PFSK-1 (cell line): Measurements from ENCODE around the gene NHP2.

Experiments used
- FOXP2 ChIP-seq: optimal IDR thresholded peaks from 2 replicates; pipeline ENCODE3; 2011; ENCODE audit warnings: borderline replicate concordance, control low read depth, inconsistent platforms; ENCODE audit not compliant: insufficient read depth; ENCODE audit errors: extremely low read length, extremely low read depth
- POLR2AphosphoS5 ChIP-seq: IDR thresholded peaks from 2 replicates; pipeline ENCODE4 v1.6.1; 2012; ENCODE audit warnings: low read depth, mild to moderate bottlenecking, control low read depth, low read length, moderate library complexity
- SIN3A ChIP-seq: IDR thresholded peaks from 2 replicates; pipeline ENCODE4 v1.6.1; 2012; ENCODE audit warnings: mild to moderate bottlenecking, low read length, moderate library complexity, borderline replicate concordance; ENCODE audit not compliant: insufficient read depth
- TAF1 ChIP-seq: IDR thresholded peaks from 2 replicates; pipeline ENCODE4 v1.6.1; 2012; ENCODE audit warnings: low read length, control low read depth, borderline replicate concordance; ENCODE audit not compliant: insufficient read depth
- TF ChIP-seq, protein P1 (sequence below), 2 experiments: IDR thresholded peaks; 2 replicates each; pipeline versions ENCODE4 v1.6.1 to v1.8.0; 2011 to 2012; ENCODE audit warnings: low read depth in 2 of 2, low read length in 2 of 2, control low read depth in 1 of 2, inconsistent platforms in 1 of 2, mild to moderate bottlenecking in 1 of 2, moderate library complexity in 1 of 2; ENCODE audit not compliant: insufficient read depth in 1 of 2

NHP2 gene

DNA sequence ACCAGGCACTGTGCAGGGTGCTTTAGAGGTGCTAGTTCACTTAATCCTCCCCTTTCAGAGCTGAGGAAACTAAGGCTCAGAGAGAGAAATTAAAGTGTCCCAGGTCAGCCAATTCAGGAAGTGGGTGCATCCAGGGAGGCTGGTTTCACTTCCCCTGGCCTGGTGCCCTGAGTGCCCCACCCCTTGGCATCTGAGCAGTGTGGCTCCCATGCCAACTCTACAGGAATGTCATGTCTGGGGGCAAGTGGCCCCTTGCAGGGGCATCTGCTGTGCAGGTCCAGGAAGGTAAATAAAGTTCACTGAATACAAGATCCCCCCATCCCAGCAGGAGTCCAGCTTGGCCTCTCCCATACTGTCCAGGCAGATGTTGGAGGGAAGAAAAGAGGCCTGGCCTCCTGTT lies 44.7 kb downstream of the NHP2 start:
- TF ChIP-seq FOXP2 (no peak), POLR2AphosphoS5 (no peak), SIN3A (no peak), TAF1 (no peak)
- TF ChIP-seq, protein P1, sequence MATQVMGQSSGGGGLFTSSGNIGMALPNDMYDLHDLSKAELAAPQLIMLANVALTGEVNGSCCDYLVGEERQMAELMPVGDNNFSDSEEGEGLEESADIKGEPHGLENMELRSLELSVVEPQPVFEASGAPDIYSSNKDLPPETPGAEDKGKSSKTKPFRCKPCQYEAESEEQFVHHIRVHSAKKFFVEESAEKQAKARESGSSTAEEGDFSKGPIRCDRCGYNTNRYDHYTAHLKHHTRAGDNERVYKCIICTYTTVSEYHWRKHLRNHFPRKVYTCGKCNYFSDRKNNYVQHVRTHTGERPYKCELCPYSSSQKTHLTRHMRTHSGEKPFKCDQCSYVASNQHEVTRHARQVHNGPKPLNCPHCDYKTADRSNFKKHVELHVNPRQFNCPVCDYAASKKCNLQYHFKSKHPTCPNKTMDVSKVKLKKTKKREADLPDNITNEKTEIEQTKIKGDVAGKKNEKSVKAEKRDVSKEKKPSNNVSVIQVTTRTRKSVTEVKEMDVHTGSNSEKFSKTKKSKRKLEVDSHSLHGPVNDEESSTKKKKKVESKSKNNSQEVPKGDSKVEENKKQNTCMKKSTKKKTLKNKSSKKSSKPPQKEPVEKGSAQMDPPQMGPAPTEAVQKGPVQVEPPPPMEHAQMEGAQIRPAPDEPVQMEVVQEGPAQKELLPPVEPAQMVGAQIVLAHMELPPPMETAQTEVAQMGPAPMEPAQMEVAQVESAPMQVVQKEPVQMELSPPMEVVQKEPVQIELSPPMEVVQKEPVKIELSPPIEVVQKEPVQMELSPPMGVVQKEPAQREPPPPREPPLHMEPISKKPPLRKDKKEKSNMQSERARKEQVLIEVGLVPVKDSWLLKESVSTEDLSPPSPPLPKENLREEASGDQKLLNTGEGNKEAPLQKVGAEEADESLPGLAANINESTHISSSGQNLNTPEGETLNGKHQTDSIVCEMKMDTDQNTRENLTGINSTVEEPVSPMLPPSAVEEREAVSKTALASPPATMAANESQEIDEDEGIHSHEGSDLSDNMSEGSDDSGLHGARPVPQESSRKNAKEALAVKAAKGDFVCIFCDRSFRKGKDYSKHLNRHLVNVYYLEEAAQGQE (IDR thresholded peaks at IDR 0.05; ENCODE audit: insufficient read depth in 1 of 2, low read depth in 2 of 2, low read length in 2 of 2) = no peak

DNA sequence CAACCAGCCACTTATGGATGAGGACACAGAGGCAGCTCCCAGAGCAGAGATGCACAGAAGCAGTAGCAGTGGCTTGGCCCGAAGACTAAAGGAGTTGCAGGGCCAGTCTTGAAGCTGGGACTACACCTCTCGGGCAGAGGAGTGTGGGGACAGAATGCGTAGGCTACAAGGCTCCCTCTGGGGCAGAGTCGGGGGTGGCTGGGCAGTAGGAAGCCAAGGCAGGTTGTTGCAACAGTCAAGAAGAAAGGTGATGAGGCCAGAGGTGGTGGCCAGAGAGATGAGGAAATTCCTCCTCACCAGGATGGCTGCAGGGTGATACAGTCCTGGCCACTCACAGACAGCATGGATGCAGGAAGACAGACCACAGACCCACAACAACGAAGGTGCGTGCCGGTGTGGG lies 45.2 kb downstream of the NHP2 start:
- TF ChIP-seq POLR2AphosphoS5 (no peak), SIN3A (no peak), FOXP2 (no peak), TAF1 (no peak)
- TF ChIP-seq, protein P1 (IDR thresholded peaks at IDR 0.05; ENCODE audit: insufficient read depth in 1 of 2, low read depth in 2 of 2, low read length in 2 of 2) = no peak

DNA sequence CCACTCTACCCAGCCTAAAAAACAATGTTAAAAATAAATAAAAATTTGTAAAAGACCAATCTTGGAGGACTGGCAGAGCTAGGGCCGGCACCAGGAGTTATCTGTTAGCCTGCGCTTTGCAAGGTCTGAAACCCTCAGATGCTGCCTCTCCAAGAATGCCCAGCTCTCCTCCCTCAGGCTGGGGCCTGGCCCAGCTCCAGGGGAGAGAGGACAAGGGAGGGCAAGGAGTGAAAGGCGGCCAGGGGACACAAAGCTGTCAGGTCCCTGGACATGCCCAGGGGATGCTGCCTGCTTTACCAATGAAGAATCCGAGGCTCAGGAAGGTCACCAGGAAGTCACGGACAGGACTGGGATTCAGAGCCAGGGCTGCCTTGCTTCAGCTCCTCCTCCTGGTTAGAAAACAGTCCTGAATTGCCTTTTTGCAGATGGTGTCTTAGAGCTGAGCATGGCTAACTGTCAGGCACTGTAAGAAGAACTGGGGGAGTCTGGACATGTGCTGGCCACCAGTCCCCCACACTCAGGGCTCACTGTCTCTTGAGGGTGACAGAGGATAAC lies 45.9 kb downstream of the NHP2 start:
- TF ChIP-seq FOXP2 = no peak
- no peak for TF ChIP-seq SIN3A
- no peak for TF ChIP-seq TAF1
- TF ChIP-seq, protein P1 (IDR thresholded peaks at IDR 0.05; ENCODE audit: insufficient read depth in 1 of 2, low read depth in 2 of 2, low read length in 2 of 2) = no peak
- TF ChIP-seq POLR2AphosphoS5 = no peak

DNA sequence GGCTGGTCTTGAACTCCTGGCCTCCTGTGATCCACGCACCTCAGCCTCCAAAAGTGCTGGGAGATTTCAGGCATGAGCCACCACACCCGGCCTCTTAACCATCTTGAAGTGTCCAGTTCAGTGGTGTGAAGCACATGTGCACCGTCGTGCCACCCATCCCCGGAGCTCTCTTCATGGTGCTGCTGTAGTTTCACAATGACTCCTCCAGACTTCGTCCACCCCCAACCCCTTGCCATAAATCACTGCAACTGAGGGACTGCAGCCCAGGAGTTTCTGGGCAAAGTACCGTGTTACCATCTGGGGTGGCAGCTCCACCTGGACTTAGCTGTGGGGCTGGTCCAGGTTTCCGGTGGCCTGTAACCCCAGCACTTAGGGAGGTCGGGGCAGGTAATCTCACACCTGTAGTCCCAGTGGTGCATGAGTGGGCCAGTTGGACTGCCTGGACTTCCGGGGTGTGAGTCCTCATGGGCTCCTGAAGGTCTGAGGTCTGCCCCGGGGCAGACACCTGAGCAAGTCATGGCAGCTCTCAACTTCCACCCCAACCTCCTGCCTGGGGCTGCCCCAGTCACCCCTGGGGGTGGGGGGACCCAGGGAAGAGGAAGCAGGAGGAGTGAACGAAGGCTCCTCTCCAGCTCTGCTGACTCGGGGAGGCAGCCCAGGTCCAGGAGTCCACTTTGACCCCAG lies 47.0 kb downstream of the NHP2 start:
- TF ChIP-seq POLR2AphosphoS5 (no peak), FOXP2 (no peak), SIN3A (no peak), TAF1 (no peak)
- TF ChIP-seq, protein P1 (IDR thresholded peaks at IDR 0.05; ENCODE audit: insufficient read depth in 1 of 2, low read depth in 2 of 2, low read length in 2 of 2) = no peak
